ENCODE data around the gene MYO5A.
"Not testable (repeated sequence)": the region's sequence is repeated elsewhere in the genome, so short reads cannot be mapped to it uniquely, and the experiment has no call there.

Gene MYO5A

GRCh38 chr15:52528564-52529340 is at the start of gene MYO5A:
TSS of gene MYO5A (minus strand) at chr15:52528880. CDS start at chr15:52528806, 74 bp downstream.
- peak; percentile 1 for DNase-seq

DNA sequence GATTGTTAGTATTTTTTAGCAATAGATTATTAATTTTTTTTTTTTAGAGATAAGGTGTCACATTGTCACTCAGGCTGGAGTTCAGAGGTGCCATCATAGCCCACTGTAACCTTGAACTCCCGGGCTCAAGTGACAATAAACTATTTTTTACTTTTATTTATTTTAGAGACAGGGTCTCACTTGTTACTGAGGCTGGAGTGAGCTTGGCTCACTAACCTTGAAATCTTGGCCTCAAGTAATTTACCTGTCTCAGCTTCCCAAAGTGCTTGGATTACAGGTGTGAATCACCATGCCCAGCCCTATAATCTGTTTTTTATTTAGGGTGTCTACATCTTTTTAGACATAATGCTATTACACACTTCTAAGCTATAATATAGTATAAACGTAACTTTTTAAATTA is 48.0 kb upstream of the MYO5A start:
- no peak for DNase-seq

GRCh38 chr15:52575573-52575972 is 46.9 kb upstream of the MYO5A start:
- DNase-seq: not testable (repeated sequence)

- DNase-seq: no peak
Measured at GRCh38 chr15:52575072-52575471, 46.4 kb upstream of the MYO5A start.

GRCh38 chr15:52574623-52575022 is 45.9 kb upstream of the MYO5A start:
- DNase-seq: not testable (repeated sequence)

- peak; percentile 87 for DNase-seq
Measured at GRCh38 chr15:52568601-52569585, 40.2 kb upstream of the MYO5A start, which contains the start of gene ARPP19. TSS of gene ARPP19 (minus strand) at chr15:52569030. CDS start at chr15:52568892, 138 bp downstream.

DNA sequence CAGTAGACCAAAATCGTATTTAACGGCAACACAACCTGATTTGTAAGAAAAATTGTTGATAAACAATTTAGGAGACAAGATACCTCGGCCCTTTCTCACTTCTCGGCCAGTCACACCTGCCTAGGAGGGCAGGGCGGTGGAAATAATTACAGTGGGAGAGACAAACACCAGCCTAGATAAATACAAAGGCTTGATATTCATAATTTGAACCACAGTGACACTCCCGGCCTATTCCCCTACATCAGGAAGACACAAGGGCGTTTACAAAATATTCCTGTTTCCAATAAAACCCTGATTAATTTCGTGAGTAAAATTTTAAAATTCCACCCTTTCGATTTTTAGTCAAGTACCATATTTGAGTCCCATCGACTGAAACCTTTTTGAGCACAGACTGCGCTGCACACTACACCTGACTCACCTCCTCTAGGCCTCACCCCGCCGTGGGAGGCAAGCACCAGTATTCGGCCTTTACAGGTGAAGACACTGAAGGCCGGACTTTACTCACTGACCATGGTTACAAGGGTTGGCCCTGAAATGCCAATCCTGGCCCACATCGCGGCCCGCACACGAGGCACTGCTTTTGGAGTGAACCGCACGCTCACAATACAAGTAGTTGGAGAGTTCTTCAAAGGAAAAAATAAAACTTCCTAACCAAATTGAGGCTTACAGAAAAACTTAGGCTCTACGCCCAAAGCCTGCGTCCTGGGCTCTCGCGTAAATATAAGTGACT is 39.4 kb upstream of the MYO5A start:
- DNase-seq: no peak

- DNase-seq: no peak
Measured at GRCh38 chr15:52566889-52567288, 38.2 kb upstream of the MYO5A start.

DNA sequence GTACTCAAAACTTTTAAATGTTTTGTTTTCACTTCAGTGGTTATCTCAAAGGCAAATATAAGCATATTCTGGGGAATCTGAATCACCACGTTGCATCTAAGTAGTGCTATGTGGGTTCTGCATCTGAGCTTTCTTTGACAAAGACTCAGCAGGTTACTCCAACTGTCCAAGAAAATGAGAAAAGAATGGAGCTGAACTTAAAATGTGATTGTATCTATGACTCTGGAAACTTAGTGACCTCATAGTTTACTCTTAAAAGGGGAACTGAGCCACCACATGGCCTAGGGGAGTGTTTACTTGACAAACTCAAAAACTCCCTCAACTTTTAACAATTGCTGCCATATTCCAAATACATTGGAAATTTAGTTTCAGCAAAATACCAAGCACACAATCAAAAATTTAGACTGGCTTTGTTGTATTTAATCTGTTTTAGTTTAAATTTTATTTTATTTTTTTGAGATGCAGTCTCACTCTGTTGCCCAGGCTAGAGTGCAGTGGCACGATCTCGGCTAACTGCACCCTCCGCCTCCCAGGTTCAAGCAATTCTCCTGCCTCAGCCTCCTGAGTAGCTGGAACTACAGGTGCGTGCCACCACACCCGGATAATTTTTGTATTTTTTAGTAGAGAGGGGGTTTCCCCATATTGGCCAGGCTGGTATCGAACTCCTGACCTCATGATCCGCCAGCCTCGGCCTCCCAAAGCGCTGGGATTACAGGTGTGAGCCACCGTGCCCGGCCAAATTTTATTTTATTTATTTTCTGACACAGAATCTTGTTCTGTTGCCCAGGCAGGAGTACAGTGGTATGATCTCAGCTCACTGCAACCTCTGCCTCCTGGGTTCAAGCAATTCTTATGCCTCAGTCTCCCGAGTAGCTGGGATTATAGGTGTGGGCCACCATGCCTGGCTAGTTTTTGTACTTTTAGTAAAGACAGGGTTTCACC is 37.0 kb upstream of the MYO5A start:
- not testable (repeated sequence) for DNase-seq

- no peak for DNase-seq
Measured at GRCh38 chr15:52563501-52564060, 34.9 kb upstream of the MYO5A start.

GRCh38 chr15:52559575-52559974 is 30.9 kb upstream of the MYO5A start:
- DNase-seq: no peak

DNA sequence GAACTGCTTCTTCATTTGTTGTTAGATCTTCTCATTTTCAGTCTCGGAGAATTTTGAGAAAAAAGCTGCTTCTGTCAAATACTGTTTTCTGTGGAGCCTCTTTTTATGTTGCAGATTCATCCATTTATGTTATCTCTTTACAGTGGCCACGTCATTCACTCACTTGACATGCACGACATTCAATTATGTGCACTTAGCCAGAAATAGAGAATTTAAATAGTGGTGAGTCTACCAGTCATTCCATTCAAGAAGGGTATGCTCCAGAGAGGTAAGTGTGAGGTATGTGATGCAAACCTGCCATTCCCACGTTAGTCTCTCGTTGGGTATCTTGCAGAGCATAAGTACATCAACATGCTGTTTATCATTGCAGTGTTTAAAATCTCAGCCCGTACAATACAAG is 30.3 kb upstream of the MYO5A start:
- no peak for DNase-seq

GRCh38 chr15:52558196-52558595 is 29.5 kb upstream of the MYO5A start:
- DNase-seq: no peak

DNA sequence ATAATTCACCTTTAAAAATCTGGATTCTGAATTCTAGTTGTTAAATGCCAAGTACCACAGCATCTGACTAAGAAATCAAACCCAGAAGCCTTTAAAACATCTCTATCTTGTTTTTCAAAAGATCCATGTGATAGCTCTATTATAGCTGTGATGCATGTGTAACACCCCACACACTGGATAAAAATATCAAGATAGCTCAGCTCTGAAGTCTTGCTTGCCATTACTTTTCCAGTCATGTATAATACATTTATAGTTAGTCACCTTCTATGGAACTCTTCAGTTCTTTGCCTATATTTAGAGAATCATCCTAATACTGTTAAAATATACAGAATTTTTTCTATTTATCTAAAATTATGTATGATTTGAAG is 28.6 kb upstream of the MYO5A start:
- no peak for DNase-seq

GRCh38 chr15:52556524-52557273 is 28.0 kb upstream of the MYO5A start:
- DNase-seq: no peak

DNA sequence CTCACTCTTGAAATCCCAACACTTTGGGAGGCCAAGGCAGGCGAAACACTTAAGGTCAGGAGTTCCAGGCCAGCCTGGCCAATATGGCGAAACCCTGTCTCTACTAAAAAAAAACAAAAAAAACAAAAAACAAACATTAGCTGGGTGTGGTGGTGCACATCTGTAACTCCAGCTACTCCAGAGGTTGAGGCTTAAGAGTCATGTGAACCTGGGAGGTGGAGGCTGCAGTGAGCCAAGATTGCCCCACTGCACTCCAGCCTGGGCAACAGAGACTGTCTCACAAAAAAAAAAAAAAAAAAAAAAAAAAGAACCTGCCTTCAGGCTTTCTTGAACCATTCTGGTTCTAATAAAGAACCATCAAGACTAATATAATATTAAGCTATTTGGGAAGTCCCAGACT is 23.6 kb upstream of the MYO5A start:
- no peak for DNase-seq

DNA sequence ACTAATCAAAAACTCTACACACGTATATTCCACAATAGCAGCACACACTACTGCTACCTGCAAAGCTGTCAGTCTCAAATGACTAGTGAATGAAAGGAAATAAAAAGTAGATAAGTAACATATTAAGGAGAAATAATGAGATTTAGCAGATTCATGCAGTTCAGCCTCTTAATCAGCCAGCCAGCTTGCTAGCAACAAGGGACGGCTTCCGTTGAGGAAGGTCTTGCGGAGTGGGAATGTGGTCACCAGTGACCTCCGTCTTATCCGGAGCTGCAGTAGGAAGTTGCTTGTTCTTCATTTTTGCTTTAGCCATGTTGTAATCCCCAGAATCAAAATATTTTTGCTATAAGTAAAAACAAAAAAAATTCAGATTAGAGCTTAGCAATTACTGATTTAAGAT is 23.1 kb upstream of the MYO5A start:
- no peak for DNase-seq

DNA sequence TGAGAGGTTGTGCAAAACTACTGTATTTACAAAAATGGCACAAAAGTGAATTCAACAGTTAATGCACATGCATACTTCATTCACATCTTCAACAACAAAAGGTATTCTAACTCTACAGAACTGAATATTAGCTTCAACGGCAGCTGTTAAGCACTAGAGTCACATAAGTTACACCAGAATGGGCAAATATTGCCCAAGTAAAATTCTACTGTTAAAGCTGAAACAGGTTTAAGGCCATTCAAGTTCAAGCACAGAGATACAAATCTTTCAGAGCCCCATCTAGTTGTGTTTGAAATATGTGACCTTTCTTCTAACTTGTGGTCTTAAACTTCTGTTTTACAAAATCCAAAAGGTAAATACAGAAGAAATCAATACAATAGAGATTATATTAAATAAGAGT is 22.5 kb upstream of the MYO5A start:
- DNase-seq: not testable (repeated sequence)

GRCh38 chr15:52546031-52546751 is 17.5 kb upstream of the MYO5A start:
- no peak for DNase-seq

Measured in DMS153 (cell line).